DOHH2 (cell line): ENCODE data around the gene LGALS7.

Source experiments
- CTCF ChIP-seq: fragments of 200-600 bp; sonication (generic); IDR thresholded peaks from one replicate; pipeline ENCODE4 v1.5.1; 2014; ENCODE audit warnings: antibody characterized with exemption, mild to moderate bottlenecking, low read depth, low read length; ENCODE audit not compliant: poor library complexity, severe bottlenecking
- EZH2phosphoT487 ChIP-seq: fragments of 200-600 bp; sonication (generic); IDR thresholded peaks from 2 replicates; pipeline ENCODE4 v1.6.1; 2017; ENCODE audit warnings: borderline replicate concordance, mild to moderate bottlenecking, antibody characterized with exemption, low read length, moderate library complexity, mixed read lengths

- no peak for TF ChIP-seq CTCF
- TF ChIP-seq EZH2phosphoT487, result no peak
Observed at GRCh38 chr19:38721979-38722773, 51.1 kb downstream of the LGALS7 start.
